GM23338 (cell line): ENCODE measurements around the gene DYSF. TPM values are rescaled to one million over a fixed set of nuclear protein-coding genes. Genes with fewer than 3 reads are reported as not detected.

ENCODE experiments used
- ATAC-seq: fragments of 200-7000 bp; cut with Tn5 transposase; 3 replicates; pipeline ENCODE4 v1.9.1; 2020
- DNase-seq: peaks from one replicate; pipeline ENCODE4 v3.0.0-alpha.2; 2015; ENCODE audit warnings: low spot score
- H2AFZ ChIP-seq: fragments of 200-600 bp; sonication (generic); 2 replicates; pipeline ENCODE4 v1.8.0; 2016; ENCODE audit warnings: antibody characterized with exemption, mild to moderate bottlenecking, moderate library complexity
- H3F3A ChIP-seq: fragments of 200-600 bp; sonication (generic); replicated peaks from 2 replicates; pipeline ENCODE4 v1.8.0; 2017; ENCODE audit warnings: antibody characterized with exemption, mixed run types, low read depth
- H3K27ac ChIP-seq: fragments of 200-600 bp; sonication (generic); 2 replicates; pipeline ENCODE4 v1.6.1; 2016; ENCODE audit warnings: low read depth
- H3K27me3 ChIP-seq: fragments of 200-600 bp; sonication (generic); 2 replicates; pipeline ENCODE4 v1.8.0; 2016; ENCODE audit warnings: mild to moderate bottlenecking, mixed run types, moderate library complexity; ENCODE audit not compliant: insufficient read depth
- H3K36me3 ChIP-seq: fragments of 200-600 bp; sonication (generic); 2 replicates; pipeline ENCODE4 v1.8.0; 2016; ENCODE audit warnings: mild to moderate bottlenecking; ENCODE audit not compliant: insufficient read depth
- H3K4me1 ChIP-seq: fragments of 200-600 bp; sonication (generic); 2 replicates; pipeline ENCODE4 v1.8.0; 2016; ENCODE audit warnings: mild to moderate bottlenecking, moderate library complexity; ENCODE audit not compliant: insufficient read depth
- H3K4me2 ChIP-seq: fragments of 200-600 bp; sonication (generic); 2 replicates; pipeline ENCODE4 v1.7.1; 2017; ENCODE audit warnings: mixed run types
- H3K4me3 ChIP-seq: fragments of 200-600 bp; sonication (generic); 2 replicates; pipeline ENCODE4 v1.6.1; 2016; ENCODE audit warnings: mixed run types
- H3K79me2 ChIP-seq: fragments of 200-600 bp; sonication (generic); replicated peaks from 2 replicates; pipeline ENCODE4 v1.8.0; 2017; ENCODE audit warnings: mild to moderate bottlenecking; ENCODE audit not compliant: insufficient read depth
- H3K9me2 ChIP-seq: fragments of 200-600 bp; sonication (generic); 2 replicates; pipeline ENCODE4 v1.8.0; 2017; ENCODE audit not compliant: insufficient read depth
- H4K20me1 ChIP-seq: fragments of 200-600 bp; sonication (generic); replicated peaks from 2 replicates; pipeline ENCODE4 v1.8.0; 2017; ENCODE audit warnings: mild to moderate bottlenecking; ENCODE audit not compliant: insufficient read depth
- H3K27ac Mint-ChIP-seq: 2 replicates; pipeline ENCODE4 v1.8.0; 2020; ENCODE audit warnings: inconsistent platforms, mild to moderate bottlenecking, moderate library complexity, mixed read lengths
- H3K27me3 Mint-ChIP-seq: 3 replicates; pipeline ENCODE4 v1.8.0; 2022; ENCODE audit warnings: low read depth, mild to moderate bottlenecking, moderate library complexity, mixed read lengths, inconsistent platforms; ENCODE audit not compliant: insufficient read depth, poor library complexity
- H3K36me3 Mint-ChIP-seq: 3 replicates; pipeline ENCODE4 v1.8.0; 2021; ENCODE audit warnings: low read depth, mild to moderate bottlenecking, inconsistent platforms, moderate library complexity, mixed read lengths
- H3K4me1 Mint-ChIP-seq: 3 replicates; pipeline ENCODE4 v1.8.0; 2020; ENCODE audit warnings: mild to moderate bottlenecking, inconsistent platforms, mixed read lengths
- H3K4me3 Mint-ChIP-seq: 3 replicates; pipeline ENCODE4 v1.8.0; 2021; ENCODE audit warnings: moderate library complexity, mild to moderate bottlenecking, inconsistent platforms, mixed read lengths
- H3K9me3 Mint-ChIP-seq: 3 replicates; pipeline ENCODE4 v1.8.0; 2020; ENCODE audit warnings: moderate library complexity, mild to moderate bottlenecking, inconsistent platforms, mixed read lengths
- CREB1 ChIP-seq: fragments of 250-450 bp; sonication (Bioruptor Pico); IDR thresholded peaks from 2 replicates; pipeline ENCODE4 v1.5.0; 2020; ENCODE audit warnings: low read depth, mild to moderate bottlenecking, moderate library complexity
- CTCF ChIP-seq, 2 experiments: fragments of 200-600 bp in 1 of 2; sonication (generic) in 1 of 2; conservative IDR thresholded peaks; 2 replicates each; pipeline versions ENCODE4 v1.5.1 to v1.6.1; 2016 to 2017; ENCODE audit warnings: antibody characterized with exemption in 2 of 2, low read depth in 2 of 2, mild to moderate bottlenecking in 2 of 2, moderate library complexity in 1 of 2
- ETS1 ChIP-seq: IDR thresholded peaks from 2 replicates; pipeline ENCODE4 v1.6.1; 2016; ENCODE audit warnings: antibody characterized with exemption
- EZH2phosphoT487 ChIP-seq: fragments of 200-600 bp; sonication (generic); IDR thresholded peaks from one replicate; pipeline ENCODE4 v1.8.1; 2018; ENCODE audit warnings: antibody characterized with exemption; ENCODE audit not compliant: unreplicated experiment
- POLR2AphosphoS5 ChIP-seq: IDR thresholded peaks from 2 replicates; pipeline ENCODE4 v1.6.1; 2016; ENCODE audit warnings: antibody characterized with exemption, low read depth
- STAT1 ChIP-seq: IDR thresholded peaks from one replicate; pipeline ENCODE4 v1.6.1; 2016; ENCODE audit warnings: antibody characterized with exemption; ENCODE audit not compliant: unreplicated experiment
- ZNF331 ChIP-seq: fragments of 250-450 bp; sonication (Bioruptor Pico); IDR thresholded peaks from 2 replicates; pipeline ENCODE4 v1.5.0; 2020; ENCODE audit warnings: low read depth, mild to moderate bottlenecking, moderate library complexity
- ZNF462 ChIP-seq: fragments of 250-450 bp; sonication (Bioruptor Pico); IDR thresholded peaks from 2 replicates; pipeline ENCODE4 v1.5.0; 2020; ENCODE audit warnings: mild to moderate bottlenecking, moderate library complexity
- polyA plus RNA-seq: library from polyadenylated mRNA; unstranded; fragments of >200 nt; fragmentation: Nextera tagmentation; extraction: Ambion mirVana; gene quantifications from 2 replicates; pipeline ENCODE4 v1.2.1, GENCODE V29; 2016
- total RNA-seq: library from RNA; depleted of rRNA; stranded (reverse); fragments of >200 nt; shearing (Covaris generic); gene quantifications from 2 replicates; pipeline ENCODE4 v1.2.3, GENCODE V29; 2014

Gene DYSF
- total and polyA plus RNA-seq, 2 experiments from 2014 or later: 7.3 to 21.3 TPM

- TF ChIP-seq POLR2AphosphoS5 (no peak), STAT1 (no peak), EZH2phosphoT487 (no peak)
These were observed 209.5 kb downstream of the DYSF start for GRCh38 chr2:71662665-71663394.

GRCh38 chr2:71664161-71664560 is 210.8 kb downstream of the DYSF start:
- peaks cover 11% of the 10 kb centered on the region for H3K27me3 Mint-ChIP-seq
- H2AFZ ChIP-seq: no peak overlapping the region
- H3K27ac ChIP-seq: no peak overlapping the region
- DNase-seq (no peak), ATAC-seq (no peak)
- H3K4me3 Mint-ChIP-seq: no peak overlapping the region
- 0 out of 3 replicates have a peak, but pooled peaks cover 1% of the 10 kb centered on the region for H3K9me3 Mint-ChIP-seq
- H3K4me2 ChIP-seq: no peak overlapping the region
- H3K27me3 ChIP-seq: no peaks in the 10 kb centered on the region
- no peaks in the 10 kb centered on the region for H3K79me2 ChIP-seq
- H3K27ac Mint-ChIP-seq: no peak overlapping the region
- no peaks in the 10 kb centered on the region for H3F3A ChIP-seq
- H3K36me3 Mint-ChIP-seq: peaks cover 6% of the 10 kb centered on the region
- no peaks in the 10 kb centered on the region for H3K4me1 ChIP-seq
- H3K4me1 Mint-ChIP-seq: no peaks in the 10 kb centered on the region
- H3K36me3 ChIP-seq: no peaks in the 10 kb centered on the region
- H4K20me1 ChIP-seq: no peaks in the 10 kb centered on the region
- no peak overlapping the region for H3K4me3 ChIP-seq
- no peaks in the 10 kb centered on the region for H3K9me2 ChIP-seq
- TF ChIP-seq ETS1 (no peak), ZNF331 (CRISPR knock-in tag) (no peak), CREB1 (no peak), ZNF462 (no peak), CTCF (conservative IDR thresholded peaks at IDR 0.05; ENCODE audit: low read depth in 2 of 2) (no peak), POLR2AphosphoS5 (no peak), EZH2phosphoT487 (no peak)

More at GRCh38 chr2:71662665-71663394, 209.5 kb downstream of the DYSF start:
- Histone ChIP-seq H3K27me3 (no peaks in the 10 kb centered on the region), H4K20me1 (no peaks in the 10 kb centered on the region), H3K27ac (no peak overlapping the region), H3F3A (no peaks in the 10 kb centered on the region), H3K4me2 (no peak overlapping the region), H3K36me3 (no peaks in the 10 kb centered on the region), H3K4me3 (no peak overlapping the region), H2AFZ (no peak overlapping the region), H3K79me2 (no peaks in the 10 kb centered on the region), H3K4me1 (no peaks in the 10 kb centered on the region), H3K9me2 (no peaks in the 10 kb centered on the region)
- peaks cover 19% of the 10 kb centered on the region for H3K36me3 Mint-ChIP-seq
- peaks cover 14% of the 10 kb centered on the region for H3K9me3 Mint-ChIP-seq
- ATAC-seq (no peak), DNase-seq (no peak)
- no peaks in the 10 kb centered on the region for H3K4me1 Mint-ChIP-seq
- no peak overlapping the region for H3K4me3 Mint-ChIP-seq
- peaks cover 11% of the 10 kb centered on the region for H3K27me3 Mint-ChIP-seq
- H3K27ac Mint-ChIP-seq: no peak overlapping the region
